Tibial artery (tissue), 4 donors: ENCODE data around the gene SV2A.
"Not testable (repeated sequence)": the region's sequence is repeated elsewhere in the genome, so short reads cannot be mapped to it uniquely, and the experiment has no call there.

Source experiments
- DNase-seq, 2 donors: peaks; one replicate each; pipeline ENCODE4 v3.0.0-alpha.2; 2019
- H3K27ac ChIP-seq, 2 donors: fragments of 200-600 bp; sonication (generic) in 1 of 2; 1 replicate in 1 of 2; 2 replicates in 1 of 2; pipeline ENCODE4 v1.5.1; 2018 to 2019; ENCODE audit warnings: mild to moderate bottlenecking in 1 of 2
- H3K27me3 ChIP-seq, 2 donors: fragments of 200-600 bp; sonication (generic) in 1 of 2; one replicate each; pipeline versions ENCODE4 v1.5.1 to v1.6.0; 2016 to 2019
- H3K36me3 ChIP-seq, 3 donors: fragments of 200-600 bp; sonication (generic) in 2 of 3; one replicate each; pipeline ENCODE4 v1.5.1; 2016 to 2019; ENCODE audit warnings: mild to moderate bottlenecking in 2 of 3
- H3K4me1 ChIP-seq, 4 donors: fragments of 200-600 bp; sonication (generic) in 2 of 4; 1 replicate in 3 of 4; 2 replicates in 1 of 4; pipeline ENCODE4 v1.5.1; 2016 to 2019
- H3K4me3 ChIP-seq, 2 donors: fragments of 200-600 bp; sonication (generic) in 1 of 2; 1 replicate in 1 of 2; 2 replicates in 1 of 2; pipeline ENCODE4 v1.5.1; 2018 to 2019; ENCODE audit warnings: mild to moderate bottlenecking in 2 of 2
- H3K9me3 ChIP-seq, 3 donors: fragments of 200-600 bp; sonication (generic) in 1 of 3; one replicate each; pipeline ENCODE4 v1.5.1; 2016 to 2019
- CTCF ChIP-seq, 2 experiments: fragments of 200-600 bp in 1 of 2; fragments of 450-650 bp in 1 of 2; IDR thresholded peaks; one replicate each; pipeline ENCODE4 v1.5.1; 2017 to 2019; ENCODE audit warnings: antibody characterized with exemption in 2 of 2, mild to moderate bottlenecking in 1 of 2, moderate library complexity in 1 of 2
- intact Hi-C: fragments of 100-400 bp; cut with DNase I; formaldehyde crosslinking; loops from one replicate; pipeline ENCODE4 v1.15.0; 2023; ENCODE audit warnings: low total_unique reads

SV2A gene

GRCh38 chr1:149962736-149963135 lies 45.1 kb upstream of the SV2A start:
- no peak for TF ChIP-seq CTCF (IDR thresholded peaks at IDR 0.05)
- Histone ChIP-seq H3K4me3 (no peak overlapping the region), H3K4me1 (peaks cover 0 to 21% (median 17%) of the 10 kb centered on the region in 4 donors), H3K36me3 (peaks cover 51 to 71% (median 69%) of the 10 kb centered on the region in 3 donors), H3K9me3 (no peaks in the 10 kb centered on the region), H3K27ac (peak overlapping the region; percentile 31 to 59), H3K27me3 (no peaks in the 10 kb centered on the region)
- no peak for DNase-seq
- intact Hi-C loops = loop anchor here (5.0 kb wide), 1 partner anchor 90 kb away; no protein-coding TSS in a partner anchor

GRCh38 chr1:149962039-149962647 lies 44.5 kb upstream of the SV2A start:
- H3K36me3 ChIP-seq = peaks cover 55 to 71% (median 69%) of the 10 kb centered on the region in 3 donors
- H3K27me3 ChIP-seq = no peaks in the 10 kb centered on the region
- peaks cover 0 to 21% (median 17%) of the 10 kb centered on the region in 4 donors for H3K4me1 ChIP-seq
- H3K9me3 ChIP-seq = no peaks in the 10 kb centered on the region
- TF ChIP-seq CTCF (IDR thresholded peaks at IDR 0.05) = peak; percentile 74 to 84
- H3K27ac ChIP-seq = peak overlapping the region; percentile 31 to 59
- H3K4me3 ChIP-seq = no peak overlapping the region
- intact Hi-C loops = loop anchor here (5.0 kb wide), 1 partner anchor 90 kb away; no protein-coding TSS in a partner anchor
- peak in 1 of 2 donors; percentile 63 for DNase-seq

- H3K9me3 ChIP-seq, H3K4me3 ChIP-seq, H3K4me1 ChIP-seq, DNase-seq, intact Hi-C loops, H3K27ac ChIP-seq, H3K27me3 ChIP-seq: not testable (repeated sequence)
- peaks cover 31 to 51% (median 38%) of the 10 kb centered on the region in 3 donors for H3K36me3 ChIP-seq
Observed at GRCh38 chr1:149957548-149957947, 39.9 kb upstream of the SV2A start.

GRCh38 chr1:149949911-149950310 lies 32.3 kb upstream of the SV2A start:
- H3K36me3 ChIP-seq = peaks cover 44 to 56% (median 51%) of the 10 kb centered on the region in 3 donors
- intact Hi-C loops = no loop called here

GRCh38 chr1:149945206-149945605 lies 27.6 kb upstream of the SV2A start:
- Histone ChIP-seq H3K4me3 (no peak overlapping the region), H3K36me3 (peaks cover 54 to 70% (median 58%) of the 10 kb centered on the region in 3 donors), H3K9me3 (no peaks in the 10 kb centered on the region), H3K27me3 (no peaks in the 10 kb centered on the region), H3K4me1 (no peaks in the 10 kb centered on the region), H3K27ac (no peak overlapping the region)
- no peak for TF ChIP-seq CTCF (IDR thresholded peaks at IDR 0.05)
- intact Hi-C loops = no loop called here
- no peak for DNase-seq

More at GRCh38 chr1:149949911-149950310, 32.3 kb upstream of the SV2A start:
- no peak overlapping the region for H3K27ac ChIP-seq
- H3K4me1 ChIP-seq = no peaks in the 10 kb centered on the region
- no peaks in the 10 kb centered on the region for H3K27me3 ChIP-seq
- H3K9me3 ChIP-seq = no peaks in the 10 kb centered on the region
- DNase-seq = no peak
- no peak for TF ChIP-seq CTCF (IDR thresholded peaks at IDR 0.05)
- no peak overlapping the region for H3K4me3 ChIP-seq

- peak overlapping the region in 1 of 2 donors; percentile 16 for H3K27ac ChIP-seq
- no peaks in the 10 kb centered on the region for H3K9me3 ChIP-seq
- DNase-seq = no peak
- no peaks in the 10 kb centered on the region for H3K27me3 ChIP-seq
- no peak for TF ChIP-seq CTCF (IDR thresholded peaks at IDR 0.05)
- intact Hi-C loops = no loop called here
- peaks cover 0 to 15% (median 10%) of the 10 kb centered on the region in 4 donors for H3K4me1 ChIP-seq
- H3K36me3 ChIP-seq = peaks cover 36 to 47% (median 39%) of the 10 kb centered on the region in 3 donors
- no peak overlapping the region for H3K4me3 ChIP-seq
Observed at GRCh38 chr1:149942885-149943284, 25.2 kb upstream of the SV2A start.
